Cerebellar cortex (tissue), 1 donor: ENCODE results near the gene CRTC1.
"Not testable (repeated sequence)": the region's sequence is repeated elsewhere in the genome, so short reads cannot be mapped to it uniquely, and the experiment has no call there.

Experiments used
- DNase-seq: peaks from one replicate; pipeline ENCODE4 v3.0.0-alpha.2; 2015; ENCODE audit warnings: low spot score

Gene CRTC1

GRCh38 chr19:18729933-18730530 lies 46.6 kb downstream of the CRTC1 start:
- no peak for DNase-seq

GRCh38 chr19:18730885-18731513 lies 47.5 kb downstream of the CRTC1 start:
- peak; percentile 53 for DNase-seq

GRCh38 chr19:18731562-18732008 lies 48.1 kb downstream of the CRTC1 start:
- DNase-seq: no peak

- no peak for DNase-seq
Observed at GRCh38 chr19:18733196-18733647, 49.7 kb downstream of the CRTC1 start.

- DNase-seq: not testable (repeated sequence)
Observed at GRCh38 chr19:18733762-18734332, 50.4 kb downstream of the CRTC1 start.

- DNase-seq: no peak
Observed at GRCh38 chr19:18735324-18735723, 51.8 kb downstream of the CRTC1 start.

GRCh38 chr19:18735752-18736151 lies 52.3 kb downstream of the CRTC1 start:
- DNase-seq: no peak

- peak; percentile 86 for DNase-seq
Observed at GRCh38 chr19:18736415-18737336, 53.2 kb downstream of the CRTC1 start.

- no peak for DNase-seq
Observed at GRCh38 chr19:18737337-18737953, 54.0 kb downstream of the CRTC1 start.

GRCh38 chr19:18737954-18738351 lies 54.5 kb downstream of the CRTC1 start:
- no peak for DNase-seq

- no peak for DNase-seq
Observed at GRCh38 chr19:18738961-18739690, 55.6 kb downstream of the CRTC1 start.

- DNase-seq: no peak
Observed at GRCh38 chr19:18741124-18742121, 57.9 kb downstream of the CRTC1 start.

- DNase-seq: no peak
Observed at GRCh38 chr19:18742324-18742723, 58.8 kb downstream of the CRTC1 start.

GRCh38 chr19:18742838-18743783 lies 59.6 kb downstream of the CRTC1 start:
- peak; percentile 51 for DNase-seq

GRCh38 chr19:18743784-18744418 lies 60.4 kb downstream of the CRTC1 start:
- DNase-seq: no peak

- DNase-seq: peak; percentile 97
Observed at GRCh38 chr19:18745012-18745735, 61.7 kb downstream of the CRTC1 start.

GRCh38 chr19:18745931-18746330 lies 62.5 kb downstream of the CRTC1 start:
- no peak for DNase-seq
